COLO829 (cell line): ENCODE measurements around the gene CMTM2.
A peak's percentile ranks its signal among the peaks of the same experiment; 100 is the strongest.
"Not testable (repeated sequence)": the region's sequence is repeated elsewhere in the genome, so short reads cannot be mapped to it uniquely, and the experiment has no call there.

Experiments
- DNase-seq: peaks from one replicate; pipeline ENCODE4 v3.0.0; 2012; ENCODE audit warnings: low spot score

Gene CMTM2

DNA sequence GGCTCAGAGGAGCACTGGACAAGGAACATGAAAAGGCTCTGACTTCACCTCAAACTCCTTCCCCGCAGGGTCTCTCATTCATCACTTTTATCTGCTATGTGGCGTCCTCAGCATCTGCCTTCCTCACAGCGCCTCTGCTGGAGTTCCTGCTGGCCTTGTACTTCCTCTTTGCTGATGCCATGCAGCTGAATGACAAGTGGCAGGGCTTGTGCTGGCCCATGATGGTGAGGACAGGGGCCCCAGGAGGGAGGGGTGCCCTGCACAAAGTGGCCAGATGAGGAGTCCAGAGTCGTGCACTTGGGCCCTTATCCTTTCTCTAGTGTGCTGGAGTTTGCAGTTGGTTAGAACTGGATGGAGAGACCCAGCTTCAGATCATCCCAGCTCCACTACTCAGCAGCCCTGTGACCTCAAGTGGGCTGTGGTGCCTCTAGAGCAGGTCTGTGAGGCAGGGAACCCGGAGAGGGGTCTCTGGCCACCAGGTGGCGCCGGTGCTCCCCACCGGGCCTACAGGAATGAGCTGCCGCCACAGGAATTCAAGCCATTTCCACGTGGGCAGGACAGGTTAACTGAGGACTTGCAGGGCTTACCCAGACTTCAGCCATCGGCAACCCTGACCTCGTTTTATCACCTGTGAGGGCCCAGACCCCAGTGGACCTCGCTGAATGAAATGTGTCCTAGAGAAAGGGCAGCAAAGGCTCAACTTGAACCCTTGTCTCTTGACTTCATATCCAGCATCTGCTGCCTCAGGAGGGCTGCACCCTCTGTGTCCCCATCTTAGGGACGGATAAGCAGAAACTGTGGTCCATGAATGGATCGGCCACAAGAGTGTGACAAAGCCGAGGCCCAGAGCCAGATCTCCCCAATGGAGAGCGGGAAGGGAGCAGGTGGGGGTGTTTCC, 29.2 kb downstream of the CMTM2 start:
- peak; percentile 73 for DNase-seq

DNA sequence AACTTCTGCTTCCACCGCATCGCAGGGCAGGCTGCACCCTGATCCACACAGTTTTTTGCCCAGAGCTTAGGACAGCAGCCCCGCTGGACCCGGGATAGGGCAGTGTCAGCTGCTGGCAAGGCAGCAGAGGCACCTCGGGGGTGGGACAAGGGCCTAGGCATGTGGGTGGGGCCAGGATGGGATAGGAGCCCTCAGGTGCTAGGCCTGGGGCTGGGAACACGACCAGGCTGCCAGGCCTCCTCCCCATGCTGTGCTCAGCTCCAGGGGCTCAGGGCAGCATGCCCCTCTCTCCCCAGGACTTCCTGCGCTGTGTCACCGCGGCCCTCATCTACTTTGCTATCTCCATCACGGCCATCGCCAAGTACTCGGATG, 29.9 kb downstream of the CMTM2 start:
- DNase-seq, result no peak

DNA sequence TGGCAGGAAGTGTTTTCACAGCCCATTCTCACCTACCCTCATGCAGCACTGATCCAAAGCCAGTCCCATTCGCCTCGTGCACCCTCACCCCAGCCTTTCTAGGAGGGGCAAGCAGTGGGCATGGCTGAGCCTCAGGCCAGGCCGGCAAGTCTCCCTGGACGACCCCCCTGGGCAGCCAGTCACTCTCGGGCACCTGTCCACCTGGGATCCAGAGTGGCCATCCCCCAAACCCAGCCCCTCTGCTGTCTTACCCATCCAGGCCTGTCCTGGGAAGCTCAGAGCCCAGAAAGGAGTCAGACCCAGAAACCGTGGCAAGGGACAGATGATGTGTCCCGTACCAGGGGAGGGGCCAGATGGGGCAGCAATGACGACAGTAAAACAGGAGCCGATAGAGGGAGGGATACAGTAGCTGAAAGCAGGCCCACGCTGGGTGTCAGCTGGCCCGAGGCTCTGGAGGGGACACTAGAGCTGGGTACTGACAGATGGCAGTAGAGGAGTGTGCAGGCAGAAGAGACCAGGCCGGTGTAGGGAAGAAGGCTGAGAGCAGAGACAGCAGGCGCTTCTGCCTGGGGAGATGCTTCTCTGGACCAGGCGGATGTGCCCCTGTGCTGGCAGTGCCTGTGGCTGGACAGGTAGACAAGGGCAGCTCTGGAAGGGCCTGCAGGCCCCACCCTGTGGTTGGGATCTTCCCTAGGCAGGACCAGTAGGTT, 31.0 kb downstream of the CMTM2 start:
- no peak for DNase-seq

DNA sequence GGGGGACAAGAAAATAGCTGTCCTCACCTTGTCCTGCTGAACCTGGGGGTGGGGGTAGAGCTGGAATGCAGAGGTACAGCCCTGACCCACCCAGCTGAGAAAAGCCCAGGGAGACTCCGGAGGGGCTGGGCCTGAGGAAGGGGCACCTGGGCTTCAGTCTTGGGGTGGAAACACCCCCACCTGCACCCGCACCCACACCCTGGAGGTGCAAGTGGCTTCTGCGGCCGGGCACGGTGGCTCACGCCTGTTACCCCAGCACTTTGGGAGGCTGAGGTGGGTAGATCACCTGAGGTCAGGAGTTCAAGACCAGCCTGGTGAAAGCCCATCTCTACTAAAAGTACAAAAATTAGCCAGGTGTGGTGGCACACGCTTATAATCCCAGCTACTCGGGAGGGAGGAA, 32.6 kb downstream of the CMTM2 start:
- DNase-seq, result not testable (repeated sequence)

DNA sequence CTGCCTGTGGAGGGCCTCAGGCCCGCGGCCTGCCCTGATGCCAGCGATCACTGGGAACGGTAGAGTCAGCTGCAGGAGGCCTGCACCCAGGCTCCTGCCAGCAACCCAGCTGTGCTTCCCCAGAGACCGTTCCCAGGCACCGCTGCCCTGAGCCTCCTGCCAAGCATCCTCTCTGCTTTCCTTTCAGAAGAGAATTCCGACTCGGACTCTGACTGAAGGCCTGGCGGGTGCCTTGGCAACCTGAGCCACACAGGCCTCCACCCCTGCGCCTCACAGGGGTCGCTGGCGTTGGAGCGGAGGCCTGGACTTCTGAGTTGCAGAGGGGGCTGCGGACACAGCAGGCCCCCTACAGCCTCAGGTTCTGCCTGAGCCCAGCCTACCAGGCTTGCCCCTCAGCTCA, 33.2 kb downstream of the CMTM2 start:
- DNase-seq, result no peak

DNA sequence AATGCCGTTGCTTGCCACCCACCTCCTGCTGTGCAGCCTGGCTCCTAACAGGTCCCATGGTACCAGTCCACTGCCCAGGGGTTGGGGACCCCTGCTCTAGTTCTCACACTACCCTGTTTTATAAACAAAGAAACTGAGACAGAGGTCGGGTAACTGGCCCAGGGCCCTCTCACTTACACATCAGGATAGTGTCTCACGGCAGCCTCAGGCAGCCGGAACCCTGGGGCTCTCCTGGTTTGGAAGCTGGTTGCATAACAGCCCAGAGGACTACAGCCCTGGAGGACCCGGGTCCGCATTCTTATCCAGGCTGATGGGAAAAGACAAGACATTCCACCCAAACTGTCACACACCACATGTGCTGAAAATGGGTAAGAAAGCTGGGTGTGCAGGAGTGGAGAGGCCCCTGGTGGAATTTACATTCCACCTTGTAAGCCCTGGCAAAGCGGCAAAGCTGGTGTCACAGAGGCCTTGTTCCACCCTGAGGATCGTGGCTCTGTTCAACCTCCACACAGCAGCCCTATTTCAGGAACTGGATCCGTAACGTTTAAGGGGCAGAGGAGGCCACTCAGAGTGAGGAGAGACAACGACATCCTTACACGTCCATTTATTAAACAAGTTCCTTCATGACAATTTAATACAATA, 35.0 kb downstream of the CMTM2 start:
- DNase-seq, result no peak

DNA sequence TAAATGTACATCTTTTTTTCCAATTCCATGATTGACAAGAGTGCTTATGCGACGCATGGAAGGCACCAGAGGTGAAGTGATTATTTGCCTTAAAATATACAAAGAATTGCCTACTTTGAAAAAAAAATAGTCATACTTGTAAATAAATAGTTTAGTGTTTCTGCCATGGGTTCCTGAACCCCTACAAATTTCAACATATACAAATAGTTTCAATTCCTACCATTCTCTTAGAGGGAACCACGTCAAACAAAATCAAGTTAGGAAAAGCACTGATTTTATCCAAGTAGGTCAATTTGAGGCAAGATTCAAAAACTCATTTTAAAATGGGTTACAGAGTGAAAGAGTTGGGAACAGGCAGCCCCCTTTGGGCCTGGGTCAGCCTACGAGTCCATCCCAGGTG, 36.9 kb downstream of the CMTM2 start:
- no peak for DNase-seq

DNA sequence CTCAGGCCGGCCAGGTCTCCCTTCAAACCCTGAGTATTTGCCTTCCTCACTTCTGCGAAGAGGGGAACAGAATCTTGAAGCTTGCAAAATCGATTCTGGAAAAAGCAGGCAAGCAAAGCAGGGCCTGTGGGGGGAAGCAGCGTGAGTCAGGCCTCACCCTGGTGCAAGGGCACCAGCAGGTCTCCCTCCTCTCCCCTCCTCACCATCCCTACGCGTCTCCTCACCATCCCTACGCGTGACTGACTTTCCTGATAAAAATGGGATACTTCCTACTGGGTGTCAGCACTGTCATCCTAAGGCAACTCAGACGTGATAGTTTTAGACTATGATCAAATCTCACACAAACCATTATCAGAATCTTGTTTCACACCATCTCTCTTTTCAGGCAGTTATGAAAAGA, 37.3 kb downstream of the CMTM2 start:
- no peak for DNase-seq

DNA sequence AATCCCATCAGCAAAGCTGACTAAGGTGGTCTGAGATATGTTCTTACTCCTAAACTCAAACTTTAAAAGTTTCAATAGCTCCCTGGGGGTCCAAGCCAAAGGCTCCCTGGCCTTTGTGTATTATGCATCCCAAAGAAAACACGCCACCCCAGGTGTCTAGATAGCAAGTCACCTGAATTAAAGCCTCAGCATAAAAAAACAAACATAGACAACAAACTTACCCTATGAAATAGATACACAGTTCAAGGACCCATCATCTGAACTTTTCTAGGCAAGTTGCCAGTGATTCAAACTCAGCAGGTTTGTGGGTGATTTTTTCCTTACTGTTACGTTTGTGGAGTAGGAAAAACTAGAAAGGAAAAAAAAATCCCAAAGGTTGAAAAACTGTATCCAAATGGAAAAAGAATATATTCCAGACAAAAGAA, 37.8 kb downstream of the CMTM2 start:
- DNase-seq, result no peak

DNA sequence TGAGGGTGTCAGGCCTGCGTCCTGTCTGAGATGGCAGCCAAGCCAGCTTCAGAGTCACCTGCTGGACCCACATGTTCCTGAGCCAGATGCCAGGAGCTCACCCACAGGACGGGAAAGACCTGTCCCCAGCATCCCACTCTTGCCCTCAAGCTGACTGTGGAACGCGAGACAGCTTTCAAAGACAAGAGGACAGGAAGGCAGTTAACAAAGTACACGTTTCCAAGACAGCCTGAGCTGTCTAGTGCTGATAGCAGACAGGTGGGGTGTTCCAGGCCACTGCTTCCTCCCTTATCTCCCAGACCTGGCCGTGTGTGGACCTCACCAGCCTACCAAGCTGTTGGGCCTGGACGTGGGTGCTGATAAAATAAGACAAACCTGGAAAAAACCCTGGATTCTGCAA, 38.5 kb downstream of the CMTM2 start:
- DNase-seq, result no peak

DNA sequence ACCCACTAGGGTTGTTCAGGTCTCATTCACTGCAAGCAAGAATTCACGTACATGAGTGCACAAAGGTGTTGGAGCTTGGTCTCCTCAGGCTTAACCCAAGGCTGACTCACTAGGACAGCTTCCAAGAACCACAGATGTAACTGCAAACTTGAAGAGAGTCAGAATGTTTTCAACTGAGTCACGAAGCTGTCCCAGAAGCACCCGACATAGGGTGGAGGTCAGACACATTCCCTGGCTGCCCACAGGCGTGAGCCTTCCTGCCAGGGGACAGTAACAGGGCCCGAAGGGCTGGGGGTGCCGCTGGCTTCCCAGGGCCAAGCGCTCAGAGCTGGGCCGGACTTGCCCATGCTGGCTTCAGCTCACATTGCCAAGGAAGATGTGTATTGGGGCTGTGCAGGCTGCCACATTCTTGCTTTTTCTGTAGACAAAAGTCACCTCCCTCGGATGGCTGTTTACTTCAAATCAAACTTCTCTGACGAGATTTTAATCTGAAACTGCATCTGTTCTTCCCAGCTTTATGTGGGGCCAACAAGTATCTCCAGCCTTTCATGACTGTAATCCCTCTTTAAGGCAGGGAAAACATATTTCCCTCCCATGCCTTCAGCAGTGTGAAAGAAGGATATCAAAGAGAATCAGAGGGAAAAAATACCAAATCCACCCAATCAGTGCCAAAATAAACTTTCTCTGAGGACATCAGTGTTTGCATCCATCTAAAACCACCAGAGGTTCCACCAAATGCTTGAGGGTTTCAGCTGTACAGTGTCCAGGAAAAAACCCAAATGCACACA, 39.5 kb downstream of the CMTM2 start:
- no peak for DNase-seq

DNA sequence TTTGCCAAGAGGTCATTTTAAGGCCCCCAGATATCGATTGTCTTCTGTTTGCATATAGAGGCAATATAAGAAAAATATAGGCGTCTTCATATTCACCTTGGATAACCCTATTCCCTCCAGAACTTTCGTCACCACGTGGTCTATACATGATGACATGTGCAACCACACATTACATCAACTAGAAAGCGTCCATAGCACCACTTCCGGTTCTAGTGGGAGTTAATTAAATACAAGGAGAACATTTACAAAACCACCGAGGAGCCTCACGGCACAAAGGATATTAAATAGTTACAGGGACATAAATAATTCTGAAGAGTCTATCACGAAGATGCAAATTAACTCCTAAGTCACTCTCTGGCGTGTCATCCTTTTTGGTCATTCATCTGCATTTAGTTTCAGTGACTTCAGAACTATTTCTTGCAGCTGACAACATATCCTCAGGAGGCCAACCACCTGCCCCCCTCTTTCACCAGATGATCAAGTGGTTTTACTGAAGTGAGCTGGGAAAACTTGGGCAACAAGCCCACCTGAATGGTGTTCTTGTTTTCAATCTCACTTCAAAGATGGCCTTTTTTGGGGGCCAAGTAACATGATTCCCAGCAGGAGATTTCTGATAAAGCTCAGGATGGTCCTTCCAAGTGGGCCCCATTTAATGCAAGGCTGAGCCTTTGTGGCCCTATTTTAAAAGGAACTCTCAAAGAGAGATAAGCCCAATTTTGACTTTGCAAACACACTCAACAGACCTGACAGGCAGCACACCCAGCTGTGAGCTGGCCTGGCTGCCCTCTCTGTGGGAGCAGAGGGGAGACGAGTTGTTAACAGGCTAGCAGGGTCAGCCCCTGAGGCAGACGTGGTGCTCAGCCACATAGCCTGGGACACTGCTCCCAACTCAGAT, 40.5 kb downstream of the CMTM2 start:
- DNase-seq, result no peak

DNA sequence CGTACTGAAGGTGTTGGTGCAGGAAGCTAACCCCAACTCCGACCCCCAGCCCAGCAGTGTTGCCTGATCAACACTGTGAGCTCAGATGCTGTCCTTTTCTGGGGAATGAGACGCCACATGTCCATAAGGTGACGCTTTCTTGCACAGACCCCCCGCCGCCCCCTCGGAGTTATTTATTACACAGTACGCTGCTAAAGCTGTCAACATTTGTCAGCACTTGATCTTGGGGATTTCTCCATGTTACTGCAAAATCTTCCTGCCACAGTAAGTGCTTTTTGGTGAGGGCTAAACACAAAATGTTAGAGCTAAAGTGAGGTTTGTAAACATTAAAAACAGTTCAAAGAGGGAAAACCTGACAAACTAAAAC, 41.1 kb downstream of the CMTM2 start:
- no peak for DNase-seq

DNA sequence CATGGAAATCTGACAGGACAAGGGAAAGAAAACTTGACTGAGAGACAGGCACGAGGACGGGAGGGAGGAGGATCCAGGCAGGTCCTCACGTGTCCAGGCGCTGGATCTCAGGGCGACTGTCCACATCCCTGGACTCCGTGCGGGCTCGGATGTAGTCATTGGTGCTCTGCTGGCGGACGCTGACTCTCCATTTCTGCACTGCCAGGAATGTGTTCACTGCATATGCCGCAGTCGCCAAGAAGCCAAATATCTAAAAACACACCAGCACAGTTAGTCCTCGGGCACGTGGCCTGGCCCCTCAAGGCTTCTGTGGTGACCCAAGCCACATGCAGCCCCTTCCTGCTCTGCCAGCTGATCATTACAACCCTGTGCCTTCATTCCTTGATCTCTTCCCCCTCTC, 42.7 kb downstream of the CMTM2 start:
- no peak for DNase-seq

DNA sequence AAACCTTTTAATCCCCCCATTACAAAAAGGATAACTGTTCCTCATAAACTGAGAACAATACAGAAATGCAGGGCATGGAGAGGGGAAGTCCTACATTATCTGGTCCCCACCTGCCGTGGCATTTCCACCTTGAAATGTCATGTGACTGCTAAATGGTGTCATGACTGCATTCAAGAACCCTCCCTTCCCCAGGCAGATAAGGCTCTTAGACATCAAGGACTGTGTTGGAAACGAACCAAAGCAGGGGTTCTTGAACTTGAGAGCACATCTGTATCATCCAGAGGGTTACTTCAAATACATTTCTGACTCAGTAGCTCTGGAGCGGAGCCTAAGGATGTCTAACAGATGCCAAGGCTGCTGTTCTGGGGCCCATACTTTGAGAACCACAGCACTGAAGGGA, 43.6 kb downstream of the CMTM2 start:
- DNase-seq, result no peak

DNA sequence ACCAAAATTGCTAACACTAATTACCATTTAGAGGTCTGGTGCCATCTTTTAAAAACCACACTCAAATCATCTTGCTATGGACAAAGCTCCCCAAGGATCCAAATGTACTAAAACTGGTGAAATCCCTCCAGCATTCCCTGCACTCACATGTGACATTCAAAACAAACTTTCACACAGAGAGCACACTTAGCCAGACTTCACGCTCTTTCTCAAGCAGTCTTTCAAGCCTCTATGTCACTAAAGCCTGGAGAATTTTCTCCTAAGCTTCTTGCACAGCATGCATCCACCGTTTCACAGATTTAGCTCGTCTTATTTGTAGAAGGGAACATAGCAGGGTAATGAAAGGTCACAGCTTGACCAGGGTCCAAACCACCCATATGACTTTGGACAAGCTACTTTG, 44.5 kb downstream of the CMTM2 start:
- DNase-seq, result no peak

DNA sequence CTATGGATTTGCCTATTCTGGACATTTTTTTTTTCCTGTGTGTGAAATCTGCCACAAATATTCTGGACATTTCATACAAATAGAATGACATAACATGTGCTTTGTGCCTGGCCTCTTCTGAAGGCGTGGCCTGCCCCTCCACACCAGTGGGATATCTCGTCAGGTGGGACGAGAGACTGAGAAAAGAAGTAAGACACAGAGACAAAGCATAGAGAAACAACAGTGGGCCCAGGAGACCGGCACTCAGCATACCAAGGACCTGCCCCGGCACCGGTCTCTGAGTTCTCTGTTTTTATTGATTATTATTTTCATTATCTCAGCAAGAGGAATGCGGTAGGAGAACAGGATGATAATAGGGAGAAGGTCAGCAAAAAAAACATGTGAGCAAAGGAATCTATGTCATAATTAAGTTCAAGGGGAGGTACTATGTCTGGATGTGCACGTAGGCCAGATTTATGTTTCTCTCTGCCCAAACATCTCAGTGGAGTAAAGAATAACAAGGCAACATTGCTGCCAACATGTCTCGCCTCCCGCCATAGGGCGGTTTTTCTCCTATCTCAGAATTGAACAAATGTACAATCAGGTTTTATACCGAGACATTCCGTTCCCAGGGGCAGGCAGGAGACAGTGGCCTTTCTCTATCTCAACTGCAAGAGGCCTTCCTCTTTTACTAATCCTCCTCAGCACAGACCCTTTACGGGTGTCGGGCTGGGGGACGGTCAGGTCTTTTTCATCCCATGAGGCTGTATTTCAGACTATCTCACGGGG, 48.5 kb downstream of the CMTM2 start:
- DNase-seq, result not testable (repeated sequence)

DNA sequence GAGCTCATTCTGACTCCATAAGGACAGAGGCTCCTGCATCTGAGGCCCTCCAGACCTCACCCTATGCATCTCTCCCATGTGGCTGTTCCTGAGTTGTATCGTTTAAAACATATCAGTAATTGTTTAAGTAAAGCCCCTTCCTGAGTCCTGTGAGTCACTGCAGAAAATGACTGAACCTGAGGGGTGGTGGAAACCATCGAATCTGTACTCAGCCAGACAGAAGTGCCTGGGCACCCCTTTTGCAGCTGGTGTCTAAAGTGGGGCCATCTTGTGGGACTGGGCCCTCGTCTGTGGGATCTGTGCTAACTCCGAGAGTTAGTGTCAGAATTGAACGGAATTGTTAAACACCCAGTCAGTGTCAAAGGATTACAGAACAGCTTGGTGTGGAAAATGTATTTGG, 50.6 kb downstream of the CMTM2 start:
- no peak for DNase-seq

DNA sequence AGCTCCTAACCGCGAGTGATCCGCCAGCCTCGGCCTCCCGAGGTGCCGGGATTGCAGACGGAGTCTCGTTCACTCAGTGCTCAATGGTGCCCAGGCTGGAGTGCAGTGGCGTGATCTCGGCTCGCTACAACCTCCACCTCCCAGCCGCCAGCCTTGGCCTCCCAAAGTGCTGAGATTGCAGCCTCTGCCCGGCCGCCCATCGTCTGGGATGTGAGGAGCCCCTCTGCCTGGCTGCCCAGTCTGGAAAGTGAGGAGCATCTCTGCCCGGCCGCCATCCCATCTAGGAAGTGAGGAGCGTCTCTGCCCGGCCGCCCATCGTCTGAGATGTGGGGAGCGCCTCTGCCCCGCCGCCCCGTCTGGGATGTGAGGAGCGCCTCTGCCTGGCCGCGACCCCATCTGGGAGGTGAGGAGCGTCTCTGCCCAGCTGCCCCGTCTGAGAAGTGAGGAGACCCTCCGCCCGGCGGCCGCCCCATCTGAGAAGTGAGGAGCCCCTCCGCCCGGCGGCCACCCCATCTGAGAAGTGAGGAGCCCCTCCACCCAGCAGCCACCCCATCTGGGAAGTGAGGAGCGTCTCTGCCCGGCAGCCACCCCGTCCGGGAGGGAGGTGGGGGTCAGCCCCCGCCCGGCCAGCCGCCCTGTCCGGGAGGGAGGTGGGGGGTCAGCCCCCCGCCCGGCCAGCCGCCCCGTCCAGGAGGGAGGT, 51.4 kb downstream of the CMTM2 start:
- not testable (repeated sequence) for DNase-seq

DNA sequence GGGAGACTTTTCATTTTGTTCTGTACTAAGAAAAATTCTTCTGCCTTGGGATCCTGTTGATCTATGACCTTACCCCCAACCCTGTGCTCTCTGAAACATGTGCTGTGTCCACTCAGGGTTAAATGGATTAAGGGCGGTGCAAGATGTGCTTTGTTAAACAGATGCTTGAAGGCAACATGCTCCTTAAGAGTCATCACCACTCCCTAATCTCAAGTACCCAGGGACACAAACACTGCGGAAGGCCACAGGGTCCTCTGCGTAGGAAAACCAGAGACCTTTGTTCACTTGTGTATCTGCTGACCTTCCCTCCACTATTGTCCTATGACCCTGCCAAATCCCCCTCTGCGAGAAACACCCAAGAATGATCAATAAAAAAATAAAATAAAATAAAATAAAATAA, 52.3 kb downstream of the CMTM2 start:
- not testable (repeated sequence) for DNase-seq
